Lower lobe of right lung (tissue), 2 donors: ENCODE measurements around the gene HAVCR2. TPM values are rescaled to one million over a fixed set of nuclear protein-coding genes. Genes with fewer than 3 reads are reported as not detected.

ENCODE experiments used
- ATAC-seq, 2 donors: fragments of 200-7000 bp; cut with Tn5 transposase; one replicate each; pipeline ENCODE4 v1.9.1; 2020 to 2022; ENCODE audit warnings: mild to moderate bottlenecking in 2 of 2, moderate library complexity in 2 of 2
- DNase-seq: peaks from one replicate; pipeline ENCODE4 v3.0.0-alpha.2; 2020
- H3K27ac ChIP-seq: fragments of 200-600 bp; one replicate; pipeline ENCODE4 v1.8.0; 2022
- H3K27me3 ChIP-seq: fragments of 200-600 bp; one replicate; pipeline ENCODE4 v1.8.0; 2022; ENCODE audit warnings: low read depth
- H3K36me3 ChIP-seq: fragments of 200-600 bp; one replicate; pipeline ENCODE4 v1.8.0; 2022; ENCODE audit warnings: mild to moderate bottlenecking
- H3K4me1 ChIP-seq: fragments of 200-600 bp; one replicate; pipeline ENCODE4 v1.8.0; 2022
- H3K4me3 ChIP-seq: fragments of 200-600 bp; one replicate; pipeline ENCODE4 v1.8.0; 2022; ENCODE audit warnings: mild to moderate bottlenecking
- H3K9me3 ChIP-seq: fragments of 200-600 bp; one replicate; pipeline ENCODE4 v1.8.0; 2022
- intact Hi-C: fragments of 100-400 bp; cut with DNase I; formaldehyde crosslinking; loops from one replicate; pipeline ENCODE4 v1.11.0; 2022
- total RNA-seq: library from RNA; stranded (reverse); fragmentation: NEBNext Ultra II Directional; extraction: Animal tissue kit (Norgen Biotek cat#: 25700); gene quantifications from one replicate; pipeline ENCODE4 v1.2.1, GENCODE V29; 2021
- TF ChIP-seq, protein P1 (sequence below): fragments of 200-600 bp; IDR thresholded peaks from one replicate; pipeline ENCODE4 v1.8.0; 2022; ENCODE audit warnings: antibody characterized with exemption, mild to moderate bottlenecking
- donor health status: DM: no; HTN: yes; CAD: no; lungs with severe emphysema.

Gene HAVCR2
- total RNA-seq, 1 donor from 2014 or later, result 33.8 TPM

DNA sequence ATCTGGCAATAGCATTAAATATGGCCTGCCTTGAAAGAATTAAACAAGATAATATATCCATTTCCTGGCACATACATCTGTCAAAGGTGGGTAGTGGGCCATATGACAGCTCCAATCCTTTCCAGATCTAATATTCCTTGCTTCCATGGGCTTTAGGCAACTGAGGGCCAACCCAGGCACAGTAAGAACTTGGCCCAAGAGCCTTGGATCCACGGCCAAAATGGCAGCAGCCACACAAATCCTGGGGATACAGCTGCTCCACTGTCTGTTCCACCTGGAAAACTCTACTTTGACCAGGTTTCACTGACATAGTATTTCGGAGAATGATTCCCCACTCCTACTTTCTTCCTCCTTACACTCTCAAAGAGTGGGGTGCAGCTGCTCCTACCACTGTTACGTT lies 63.2 kb downstream of the HAVCR2 start:
- TF ChIP-seq, protein P1, sequence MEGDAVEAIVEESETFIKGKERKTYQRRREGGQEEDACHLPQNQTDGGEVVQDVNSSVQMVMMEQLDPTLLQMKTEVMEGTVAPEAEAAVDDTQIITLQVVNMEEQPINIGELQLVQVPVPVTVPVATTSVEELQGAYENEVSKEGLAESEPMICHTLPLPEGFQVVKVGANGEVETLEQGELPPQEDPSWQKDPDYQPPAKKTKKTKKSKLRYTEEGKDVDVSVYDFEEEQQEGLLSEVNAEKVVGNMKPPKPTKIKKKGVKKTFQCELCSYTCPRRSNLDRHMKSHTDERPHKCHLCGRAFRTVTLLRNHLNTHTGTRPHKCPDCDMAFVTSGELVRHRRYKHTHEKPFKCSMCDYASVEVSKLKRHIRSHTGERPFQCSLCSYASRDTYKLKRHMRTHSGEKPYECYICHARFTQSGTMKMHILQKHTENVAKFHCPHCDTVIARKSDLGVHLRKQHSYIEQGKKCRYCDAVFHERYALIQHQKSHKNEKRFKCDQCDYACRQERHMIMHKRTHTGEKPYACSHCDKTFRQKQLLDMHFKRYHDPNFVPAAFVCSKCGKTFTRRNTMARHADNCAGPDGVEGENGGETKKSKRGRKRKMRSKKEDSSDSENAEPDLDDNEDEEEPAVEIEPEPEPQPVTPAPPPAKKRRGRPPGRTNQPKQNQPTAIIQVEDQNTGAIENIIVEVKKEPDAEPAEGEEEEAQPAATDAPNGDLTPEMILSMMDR, result no peak
- Histone ChIP-seq H3K4me1 (no peaks in the 10 kb centered on the region), H3K27ac (no peak overlapping the region), H3K27me3 (no peaks in the 10 kb centered on the region), H3K36me3 (no peaks in the 10 kb centered on the region), H3K9me3 (no peaks in the 10 kb centered on the region), H3K4me3 (no peak overlapping the region)
- DNase-seq (no peak), ATAC-seq (no peak)
- intact Hi-C loops, result no loop called here

DNA sequence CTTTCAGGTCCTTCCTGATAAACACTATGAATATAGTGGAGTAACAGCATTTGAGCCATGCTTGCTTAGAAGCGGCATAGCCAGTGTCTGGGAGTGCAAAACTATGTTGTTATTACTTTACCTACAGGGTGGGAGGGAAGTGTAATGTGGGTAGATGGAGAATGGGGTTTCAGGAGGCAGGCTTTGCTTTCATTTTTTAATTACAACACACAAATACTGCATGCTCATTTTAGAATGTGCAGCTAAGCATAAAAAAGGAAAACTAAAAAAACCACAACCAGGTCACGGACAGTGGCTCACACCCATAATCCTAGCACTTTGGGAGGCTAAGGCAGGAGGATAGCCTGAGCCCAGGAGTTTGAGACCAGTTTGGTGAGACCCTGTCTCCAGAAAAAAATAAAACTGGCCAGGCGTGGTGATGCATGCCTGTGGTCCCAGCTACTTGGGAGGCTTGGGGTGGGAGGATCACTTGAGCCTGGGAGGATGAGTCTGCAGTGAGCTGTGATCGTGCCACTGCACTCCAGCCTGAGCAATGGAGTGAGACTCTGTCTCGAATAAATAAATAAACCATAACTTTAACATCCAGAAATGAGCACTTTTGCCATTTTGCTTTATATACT lies 70.2 kb downstream of the HAVCR2 start:
- no peak for DNase-seq
- H3K4me3 ChIP-seq, result no peak overlapping the region
- no peak overlapping the region for H3K27ac ChIP-seq
- H3K9me3 ChIP-seq, result no peaks in the 10 kb centered on the region
- H3K4me1 ChIP-seq, result no peaks in the 10 kb centered on the region
- intact Hi-C loops, result no loop called here
- no peaks in the 10 kb centered on the region for H3K27me3 ChIP-seq
- H3K36me3 ChIP-seq, result no peaks in the 10 kb centered on the region
- no peak for ATAC-seq
- TF ChIP-seq, protein P1, result no peak

Other genes starting within 250 kb of the HAVCR2 start
- gene TIMD4, start 145.8 kb downstream of the HAVCR2 start, total RNA-seq, result not detected
- not detected for gene HAVCR1, start 49.9 kb downstream of the HAVCR2 start, total RNA-seq
- gene MED7, start 33.8 kb upstream of the HAVCR2 start, total RNA-seq, result 11.2 TPM
- not detected for gene GARIN3, start 57.2 kb upstream of the HAVCR2 start, total RNA-seq
- gene ITK, start 71.8 kb upstream of the HAVCR2 start, total RNA-seq, result 6.3 TPM
- gene CYFIP2, start 157.1 kb upstream of the HAVCR2 start, total RNA-seq, result 36.6 TPM